HG03565 (cell line): ENCODE measurements around the gene CERS1.

Experiments
- ATAC-seq: cut with Tn5 transposase; IDR thresholded peaks from one replicate; pipeline ENCODE4 v1.9.1; 2021; ENCODE audit warnings: mild to moderate bottlenecking, moderate library complexity; ENCODE audit not compliant: unreplicated experiment

Gene CERS1

GRCh38 chr19:18841400-18841799 is 54.6 kb downstream of the CERS1 start:
- no peak for ATAC-seq

- ATAC-seq = no peak
Observed at GRCh38 chr19:18840288-18841267, 55.4 kb downstream of the CERS1 start.

DNA sequence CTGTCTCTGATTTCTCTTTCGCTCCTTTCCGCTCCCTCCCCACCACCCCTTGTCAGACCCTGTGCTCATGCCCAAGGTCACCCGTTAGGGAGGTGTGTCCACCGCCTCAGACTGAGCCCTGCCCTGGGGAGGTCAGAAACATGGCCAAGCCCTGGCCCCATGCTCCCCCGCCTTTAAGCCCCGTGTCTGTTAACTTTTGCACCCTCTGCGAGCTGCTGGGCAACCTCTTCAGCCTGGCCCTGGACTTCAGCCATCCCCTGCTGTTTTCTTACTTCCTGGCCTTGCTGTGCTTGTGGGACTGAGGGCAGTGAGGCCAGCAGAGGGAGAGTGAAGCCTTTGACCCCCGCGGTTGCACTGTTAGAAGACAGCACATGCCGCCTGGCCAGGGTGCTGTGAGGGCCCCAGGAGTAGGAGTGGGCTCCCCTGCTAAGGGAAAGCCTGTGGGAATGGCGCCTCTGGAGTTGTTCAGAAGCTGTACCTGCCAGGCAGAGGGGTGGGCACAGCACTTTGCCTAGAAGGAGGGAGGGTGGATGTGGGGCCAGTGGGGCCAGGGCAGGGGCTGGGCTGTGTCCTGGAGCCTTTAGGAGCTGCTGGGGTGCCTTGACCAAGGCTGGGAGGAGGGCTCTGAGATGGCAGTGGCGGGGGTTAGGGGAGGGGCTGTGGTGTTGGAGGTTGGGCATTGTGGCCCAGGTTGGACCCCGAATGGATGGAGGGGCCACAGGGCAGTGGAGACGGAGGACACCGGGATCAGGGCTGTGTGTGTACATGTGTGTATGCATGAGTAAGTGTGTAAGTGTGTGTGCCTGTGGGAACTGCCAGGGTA is 56.3 kb downstream of the CERS1 start:
- ATAC-seq = no peak

DNA sequence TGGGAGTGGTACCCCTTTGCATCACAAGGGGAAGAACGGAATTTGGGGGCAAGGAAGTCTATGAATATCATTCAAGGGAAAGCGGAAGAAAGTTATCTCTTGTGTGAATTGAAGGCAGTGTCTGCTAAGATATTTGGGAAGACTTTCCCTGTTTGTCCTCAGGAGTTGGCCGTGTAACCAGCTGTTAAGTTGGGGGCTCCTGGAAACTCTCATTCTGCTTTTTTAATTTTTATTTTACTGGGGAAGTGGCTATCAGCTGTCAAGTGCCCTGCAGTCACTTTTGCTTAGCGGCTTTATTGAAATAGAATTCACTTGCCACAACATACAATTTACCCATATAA is 61.3 kb downstream of the CERS1 start:
- no peak for ATAC-seq

DNA sequence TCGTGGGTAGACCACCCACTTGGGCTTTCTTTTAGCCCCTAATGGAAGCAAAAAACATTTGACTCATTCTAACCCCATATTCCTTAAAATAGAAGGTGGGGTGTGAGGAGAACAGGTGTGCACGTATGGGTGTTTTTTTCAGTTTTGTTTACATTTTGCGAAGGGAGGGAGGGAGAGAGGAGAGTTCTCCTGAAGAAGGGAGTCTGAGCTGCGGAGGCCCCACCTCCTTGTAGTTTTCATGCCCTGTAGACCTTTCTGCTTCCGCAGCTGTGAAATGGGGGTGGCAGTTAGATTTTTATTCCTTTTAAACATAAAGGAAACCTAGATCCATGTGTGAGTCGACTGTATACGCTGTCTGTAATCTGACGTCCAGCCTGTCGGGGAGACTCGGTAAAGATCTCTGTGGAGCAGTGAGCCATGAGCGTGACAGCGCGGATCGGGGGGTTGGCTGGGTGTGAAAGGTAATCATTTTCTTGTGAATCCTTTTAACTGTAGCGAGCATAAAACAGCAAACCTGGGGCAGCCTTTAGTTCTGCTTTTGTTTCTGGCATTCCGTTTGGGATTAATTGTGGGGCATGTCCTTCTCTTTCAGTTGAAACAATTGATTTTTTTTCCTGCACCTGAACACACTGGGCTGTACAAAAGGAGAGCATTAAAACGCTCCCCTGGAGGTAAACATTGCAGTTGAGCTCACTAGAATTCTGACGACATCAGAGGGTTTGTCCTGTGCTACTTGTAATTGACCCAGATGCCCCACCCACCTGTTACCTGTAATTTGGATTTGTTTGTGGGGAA is 61.9 kb downstream of the CERS1 start:
- no peak for ATAC-seq

GRCh38 chr19:18833141-18833476 is 62.8 kb downstream of the CERS1 start:
- ATAC-seq = no peak

DNA sequence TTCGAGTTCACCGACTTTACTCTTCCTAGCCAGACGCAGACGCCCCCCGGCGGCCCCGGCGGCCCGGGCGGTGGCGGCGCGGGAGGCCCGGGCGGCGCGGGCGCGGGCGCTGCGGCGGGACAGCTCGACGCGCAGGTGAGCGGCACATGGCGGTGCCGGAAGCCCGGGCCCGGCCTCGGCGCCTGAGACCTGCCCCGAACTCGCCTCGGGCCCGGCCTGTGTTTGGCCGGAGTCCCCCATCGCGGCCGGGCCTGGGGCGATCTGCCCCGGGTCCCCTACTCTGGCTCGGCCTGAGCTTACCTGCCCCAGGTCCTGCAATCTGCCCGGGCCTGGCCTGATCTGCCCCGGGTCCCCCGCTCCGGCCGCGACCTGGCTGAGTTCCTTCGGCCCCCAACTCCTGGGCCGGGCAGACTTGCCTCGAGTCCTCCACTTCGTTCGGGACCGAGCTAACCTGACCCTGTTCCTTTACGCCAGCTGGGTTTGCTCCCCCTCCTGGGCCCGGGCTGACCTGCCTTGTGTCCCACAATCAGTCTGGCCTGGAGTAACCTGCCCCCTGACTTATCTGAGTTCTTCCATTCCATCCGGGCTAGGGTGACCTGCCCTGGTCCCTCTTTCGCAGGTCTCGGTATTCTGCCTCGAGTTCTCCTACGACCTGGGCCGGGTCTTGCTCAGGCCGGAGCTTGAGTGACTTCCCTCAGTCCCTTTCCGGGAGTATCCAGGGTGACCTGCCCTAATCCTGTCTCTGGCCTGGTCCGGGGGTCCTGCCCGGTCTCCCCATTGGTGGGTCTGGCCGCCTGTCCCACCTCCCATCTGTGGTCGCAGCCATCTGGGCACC is 63.4 kb downstream of the CERS1 start:
- ATAC-seq = peak; percentile 12

DNA sequence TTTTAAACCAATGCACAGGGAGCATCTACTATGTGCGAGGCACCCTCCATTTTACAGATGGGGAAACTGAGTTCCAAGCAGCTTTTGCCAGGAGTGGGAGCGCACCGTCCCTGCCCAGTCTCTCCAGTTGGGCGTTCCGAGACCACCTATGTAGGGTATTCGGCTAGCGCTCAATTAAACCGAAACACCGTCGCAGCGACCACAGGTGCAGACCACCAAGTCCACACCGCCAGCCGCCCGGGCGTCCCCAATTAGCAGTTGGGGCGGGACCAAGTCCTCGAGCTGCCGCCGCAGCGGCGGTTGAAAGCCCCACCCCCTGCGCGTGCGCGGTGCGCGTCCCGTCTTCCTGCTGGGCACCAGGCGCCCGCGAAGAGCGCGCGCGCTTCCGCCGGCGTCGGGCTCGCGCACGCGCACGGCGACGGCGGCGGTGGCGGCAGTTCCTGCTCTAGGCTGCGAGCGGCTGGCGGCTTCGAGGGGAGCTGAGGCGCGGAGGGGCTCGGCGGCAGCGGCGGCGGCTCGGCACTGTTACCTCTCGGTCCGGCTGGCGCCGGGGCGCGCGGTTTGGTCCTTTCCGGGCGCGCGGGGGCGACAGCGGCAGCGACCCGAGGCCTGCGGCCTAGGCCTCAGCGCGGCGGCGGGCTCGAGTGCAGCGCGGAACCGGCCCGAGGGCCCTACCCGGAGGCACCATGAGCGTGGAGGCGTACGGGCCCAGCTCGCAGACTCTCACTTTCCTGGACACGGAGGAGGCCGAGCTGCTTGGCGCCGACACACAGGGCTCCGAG is 64.2 kb downstream of the CERS1 start, which contains the start of gene UPF1:
Gene UPF1, plus strand, starts transcription at position 436 of the 782 bp plus-strand sequence. Its CDS starts 251 bp downstream, at position 687.
- ATAC-seq = peak; percentile 67

DNA sequence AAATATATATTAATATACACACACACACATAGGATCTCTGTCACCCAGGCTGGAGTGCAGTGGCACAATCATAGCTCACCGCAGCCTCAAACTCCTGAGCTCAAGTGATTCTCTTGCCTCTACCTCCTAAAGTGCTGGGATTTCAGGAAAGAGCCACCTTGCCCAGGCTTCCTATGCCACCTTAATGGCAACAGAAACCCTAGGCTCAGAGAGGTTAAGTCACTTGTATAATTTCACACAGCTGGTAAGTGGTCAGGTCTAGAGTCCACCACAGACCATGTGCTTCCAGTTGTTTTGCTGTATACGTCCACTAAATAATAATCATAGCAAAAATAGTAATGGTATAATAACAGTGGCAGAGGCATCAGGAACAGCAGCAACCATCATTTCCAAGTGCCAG is 65.5 kb downstream of the CERS1 start:
- no peak for ATAC-seq

DNA sequence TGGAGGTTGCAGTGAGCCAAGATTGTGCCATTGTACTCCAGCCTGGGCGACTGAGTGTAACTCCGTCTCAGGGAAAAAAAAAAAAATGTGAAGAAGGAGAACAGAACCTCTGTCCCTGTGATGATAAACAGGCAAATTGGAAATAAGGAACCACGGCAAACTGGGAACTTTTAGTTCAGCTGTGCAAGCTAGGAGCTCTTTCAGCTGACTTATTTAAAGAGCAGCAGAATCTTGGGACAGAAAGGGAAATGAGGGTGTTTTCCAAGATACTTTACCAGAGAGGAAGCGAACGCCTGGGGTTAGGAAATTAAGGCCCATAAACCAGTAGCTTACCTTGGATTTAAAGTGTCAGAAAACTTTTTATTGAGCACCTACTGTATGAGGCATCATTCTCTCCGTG is 67.2 kb downstream of the CERS1 start:
- ATAC-seq = no peak
